GM19099 (cell line): ENCODE data around the gene NMRAL1.
A peak's percentile ranks its signal among the peaks of the same experiment; 100 is the strongest.

Experiments used
- POLR2A ChIP-seq: IDR thresholded peaks from 3 replicates; pipeline ENCODE4 v1.6.1; 2011; ENCODE audit warnings: low read depth; ENCODE audit not compliant: insufficient read length; ENCODE audit errors: extremely low read depth

The NMRAL1 gene

GRCh38 chr16:4487955-4488498 lies 13.6 kb upstream of the NMRAL1 start:
- TF ChIP-seq POLR2A = no peak

- TF ChIP-seq POLR2A = no peak
These were observed 11.9 kb upstream of the NMRAL1 start for GRCh38 chr16:4486126-4486893.

- TF ChIP-seq POLR2A = no peak
These were observed 7.5 kb upstream of the NMRAL1 start for GRCh38 chr16:4481963-4482362.

GRCh38 chr16:4481526-4481925 lies 7.1 kb upstream of the NMRAL1 start:
- no peak for TF ChIP-seq POLR2A

- no peak for TF ChIP-seq POLR2A
These were observed 3.5 kb upstream of the NMRAL1 start for GRCh38 chr16:4477966-4478365.

GRCh38 chr16:4475880-4476788 lies 1.7 kb upstream of the NMRAL1 start, which contains the start of gene HMOX2:
TSS of gene HMOX2 (plus strand) at chr16:4476398. CDS start at chr16:4505525, 29,127 bp downstream.
- peak; percentile 93 for TF ChIP-seq POLR2A

GRCh38 chr16:4472880-4473279 lies 1.5 kb downstream of the NMRAL1 start:
- TF ChIP-seq POLR2A = no peak

- TF ChIP-seq POLR2A = no peak
These were observed 2.6 kb downstream of the NMRAL1 start for GRCh38 chr16:4471869-4472268.

GRCh38 chr16:4468972-4469371 lies 5.5 kb downstream of the NMRAL1 start:
- TF ChIP-seq POLR2A = no peak

GRCh38 chr16:4467916-4468315 lies 6.5 kb downstream of the NMRAL1 start:
- TF ChIP-seq POLR2A = no peak

- no peak for TF ChIP-seq POLR2A
These were observed 8.2 kb downstream of the NMRAL1 start for GRCh38 chr16:4465977-4466779.

- TF ChIP-seq POLR2A = no peak
These were observed 10.8 kb downstream of the NMRAL1 start for GRCh38 chr16:4463522-4464163.

GRCh38 chr16:4461250-4462085 lies 13.0 kb downstream of the NMRAL1 start:
- TF ChIP-seq POLR2A = no peak
